Subcutaneous abdominal adipose tissue (tissue), 5 donors: ENCODE data around the gene GJC1.

Source experiments
- H3K27ac ChIP-seq: one replicate; pipeline ENCODE4 v1.7.0; 2013; ENCODE audit warnings: low read depth, mild to moderate bottlenecking, inconsistent platforms, low read length, moderate library complexity
- H3K27me3 ChIP-seq, 5 donors: one replicate each; pipeline ENCODE4 v1.7.0; 2013; ENCODE audit warnings: low read length in 5 of 5, inconsistent platforms in 1 of 5; ENCODE audit not compliant: control insufficient read depth in 5 of 5, insufficient read depth in 4 of 5
- H3K36me3 ChIP-seq, 5 donors: one replicate each; pipeline ENCODE4 v1.7.0; 2013; ENCODE audit warnings: low read length in 5 of 5; ENCODE audit not compliant: control insufficient read depth in 5 of 5, insufficient read depth in 5 of 5
- H3K4me1 ChIP-seq, 5 donors: one replicate each; pipeline ENCODE4 v1.7.0; 2013; ENCODE audit warnings: low read length in 5 of 5, mild to moderate bottlenecking in 3 of 5, moderate library complexity in 1 of 5; ENCODE audit not compliant: control insufficient read depth in 5 of 5, insufficient read depth in 5 of 5
- H3K4me3 ChIP-seq, 5 donors: one replicate each; pipeline ENCODE4 v1.7.0; 2013; ENCODE audit warnings: low read length in 5 of 5, low read depth in 1 of 5
- H3K9ac ChIP-seq, 5 donors: one replicate each; pipeline ENCODE4 v1.7.0; 2013; ENCODE audit warnings: low read length in 5 of 5, mild to moderate bottlenecking in 4 of 5, moderate library complexity in 3 of 5
- H3K9me3 ChIP-seq, 5 donors: one replicate each; pipeline ENCODE4 v1.7.0; 2013; ENCODE audit warnings: low read length in 5 of 5; ENCODE audit not compliant: control insufficient read depth in 5 of 5
- donor health status: healthy.
- donor health status: healthy.
- donor health status: healthy.
- donor health status: healthy.
- donor health status: healthy.

The GJC1 gene

GRCh38 chr17:44865231-44865660, 35.2 kb upstream of the GJC1 start:
- H3K27me3 ChIP-seq: no peaks in the 10 kb centered on the region
- no peak overlapping the region for H3K27ac ChIP-seq
- no peak overlapping the region for H3K4me3 ChIP-seq
- H3K4me1 ChIP-seq: peaks cover 0 to 5% (median 4%) of the 10 kb centered on the region in 5 donors
- H3K36me3 ChIP-seq: peaks cover 23 to 91% (median 79%) of the 10 kb centered on the region in 5 donors
- H3K9me3 ChIP-seq: no peaks in the 10 kb centered on the region
- H3K9ac ChIP-seq: no peak overlapping the region

- Histone ChIP-seq H3K9ac (no peak overlapping the region), H3K4me3 (no peak overlapping the region), H3K36me3 (peaks cover 19 to 91% (median 79%) of the 10 kb centered on the region in 5 donors), H3K27ac (no peak overlapping the region), H3K27me3 (no peaks in the 10 kb centered on the region), H3K9me3 (no peaks in the 10 kb centered on the region), H3K4me1 (peaks cover 0 to 5% (median 4%) of the 10 kb centered on the region in 5 donors)
These were observed 34.7 kb upstream of the GJC1 start for GRCh38 chr17:44864831-44865230.

- Histone ChIP-seq H3K9ac (no peak overlapping the region), H3K27ac (no peak overlapping the region), H3K4me1 (peaks cover 0 to 5% (median 4%) of the 10 kb centered on the region in 5 donors), H3K27me3 (no peaks in the 10 kb centered on the region), H3K4me3 (no peak overlapping the region), H3K36me3 (peaks cover 14 to 93% (median 78%) of the 10 kb centered on the region in 5 donors), H3K9me3 (no peaks in the 10 kb centered on the region)
These were observed 33.2 kb upstream of the GJC1 start for GRCh38 chr17:44863061-44863918.

GRCh38 chr17:44862278-44862914, 32.3 kb upstream of the GJC1 start:
- Histone ChIP-seq H3K9ac (no peak overlapping the region), H3K9me3 (no peaks in the 10 kb centered on the region), H3K27me3 (no peaks in the 10 kb centered on the region), H3K36me3 (peaks cover 12 to 93% (median 77%) of the 10 kb centered on the region in 5 donors), H3K27ac (no peak overlapping the region), H3K4me3 (no peak overlapping the region), H3K4me1 (no peaks in the 10 kb centered on the region)

DNA sequence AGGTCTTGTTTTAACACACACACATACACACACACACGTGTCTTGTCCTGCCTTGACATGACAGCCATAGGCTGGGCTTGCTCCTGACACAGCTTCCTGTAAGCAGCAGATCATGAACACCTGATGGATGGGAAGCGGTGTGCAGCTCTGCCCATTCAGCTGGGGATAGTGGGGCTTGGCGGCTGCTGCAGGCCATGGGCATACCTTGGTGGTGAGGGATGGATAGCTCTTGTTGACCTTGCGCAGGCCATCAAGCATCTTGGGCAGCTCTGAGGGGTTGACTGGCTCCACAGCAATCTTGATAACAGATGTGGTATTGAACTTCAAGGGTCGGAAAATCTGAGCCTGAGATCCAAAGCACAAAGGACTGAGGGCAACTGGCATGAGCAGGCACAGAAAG, 29.6 kb upstream of the GJC1 start:
- H3K4me1 ChIP-seq: no peaks in the 10 kb centered on the region
- H3K27ac ChIP-seq: no peak overlapping the region
- no peaks in the 10 kb centered on the region for H3K27me3 ChIP-seq
- H3K4me3 ChIP-seq: no peak overlapping the region
- H3K9me3 ChIP-seq: no peaks in the 10 kb centered on the region
- H3K36me3 ChIP-seq: peaks cover 12 to 98% (median 91%) of the 10 kb centered on the region in 5 donors
- no peak overlapping the region for H3K9ac ChIP-seq

DNA sequence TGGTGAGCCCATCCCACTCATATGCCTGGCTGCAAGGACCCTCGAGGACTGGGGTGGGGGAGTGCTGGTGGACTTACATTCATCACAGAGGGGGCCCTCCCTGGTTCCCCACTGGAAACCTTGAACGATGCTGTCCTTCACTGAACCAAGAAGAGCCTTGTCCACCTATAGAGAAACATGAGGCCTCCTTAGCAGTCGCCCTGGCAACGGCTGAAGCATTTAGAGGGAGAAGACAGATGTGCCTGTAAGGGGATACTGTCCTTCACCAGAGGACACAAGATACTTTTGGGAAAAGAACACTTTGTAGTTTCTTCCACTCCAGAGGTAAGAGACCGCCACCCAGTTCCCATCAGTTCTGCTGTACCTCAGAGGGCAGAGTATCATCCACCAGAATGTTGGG, 24.1 kb upstream of the GJC1 start:
- Histone ChIP-seq H3K4me3 (no peak overlapping the region), H3K4me1 (peaks cover 0 to 3% (median 0%) of the 10 kb centered on the region in 5 donors), H3K9ac (no peak overlapping the region), H3K27ac (no peak overlapping the region), H3K27me3 (no peaks in the 10 kb centered on the region), H3K36me3 (peaks cover 5 to 95% (median 86%) of the 10 kb centered on the region in 5 donors), H3K9me3 (no peaks in the 10 kb centered on the region)

GRCh38 chr17:44850612-44851011, 20.5 kb upstream of the GJC1 start:
- Histone ChIP-seq H3K27ac (no peak overlapping the region), H3K9ac (no peak overlapping the region), H3K27me3 (no peaks in the 10 kb centered on the region), H3K4me1 (peaks cover 0 to 3% (median 0%) of the 10 kb centered on the region in 5 donors), H3K4me3 (no peak overlapping the region), H3K36me3 (peaks cover 4 to 60% (median 54%) of the 10 kb centered on the region in 5 donors), H3K9me3 (no peaks in the 10 kb centered on the region)

DNA sequence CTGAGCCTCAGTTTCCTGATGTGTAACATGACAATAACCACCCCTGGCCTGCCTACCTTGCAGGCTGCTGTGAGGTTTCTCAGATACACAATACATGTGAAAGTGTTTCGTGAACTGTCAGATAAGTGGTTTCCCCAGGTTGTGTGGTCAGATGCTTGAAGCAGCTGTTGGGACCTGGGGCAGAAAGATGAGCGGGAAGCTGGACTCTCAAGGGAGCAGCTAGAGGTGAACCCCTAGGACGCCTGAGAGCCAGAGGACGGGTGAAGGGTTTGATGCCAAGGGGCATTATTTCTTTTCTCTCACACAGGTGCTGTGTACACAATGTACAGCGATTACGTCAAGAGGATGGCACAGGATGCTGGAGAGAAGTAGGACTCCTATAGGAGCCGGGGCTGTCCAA, 19.9 kb upstream of the GJC1 start:
- Histone ChIP-seq H3K27ac (no peak overlapping the region), H3K27me3 (no peaks in the 10 kb centered on the region), H3K4me3 (no peak overlapping the region), H3K36me3 (peaks cover 4 to 54% (median 49%) of the 10 kb centered on the region in 5 donors), H3K9ac (no peak overlapping the region), H3K9me3 (no peaks in the 10 kb centered on the region), H3K4me1 (peaks cover 0 to 3% (median 0%) of the 10 kb centered on the region in 5 donors)

- H3K36me3 ChIP-seq: peaks cover 4 to 44% (median 39%) of the 10 kb centered on the region in 5 donors
- no peaks in the 10 kb centered on the region for H3K9me3 ChIP-seq
- H3K9ac ChIP-seq: no peak overlapping the region
- peaks cover 0 to 3% (median 0%) of the 10 kb centered on the region in 5 donors for H3K27me3 ChIP-seq
- no peak overlapping the region for H3K27ac ChIP-seq
- no peak overlapping the region for H3K4me3 ChIP-seq
- H3K4me1 ChIP-seq: peaks cover 0 to 3% (median 2%) of the 10 kb centered on the region in 5 donors
These were observed 18.9 kb upstream of the GJC1 start for GRCh38 chr17:44848961-44849489.
